Measurements from ENCODE around the gene SLC2A5.
"Not testable (repeated sequence)": the region's sequence is repeated elsewhere in the genome, so short reads cannot be mapped to it uniquely, and the experiment has no call there.

The SLC2A5 gene

DNA sequence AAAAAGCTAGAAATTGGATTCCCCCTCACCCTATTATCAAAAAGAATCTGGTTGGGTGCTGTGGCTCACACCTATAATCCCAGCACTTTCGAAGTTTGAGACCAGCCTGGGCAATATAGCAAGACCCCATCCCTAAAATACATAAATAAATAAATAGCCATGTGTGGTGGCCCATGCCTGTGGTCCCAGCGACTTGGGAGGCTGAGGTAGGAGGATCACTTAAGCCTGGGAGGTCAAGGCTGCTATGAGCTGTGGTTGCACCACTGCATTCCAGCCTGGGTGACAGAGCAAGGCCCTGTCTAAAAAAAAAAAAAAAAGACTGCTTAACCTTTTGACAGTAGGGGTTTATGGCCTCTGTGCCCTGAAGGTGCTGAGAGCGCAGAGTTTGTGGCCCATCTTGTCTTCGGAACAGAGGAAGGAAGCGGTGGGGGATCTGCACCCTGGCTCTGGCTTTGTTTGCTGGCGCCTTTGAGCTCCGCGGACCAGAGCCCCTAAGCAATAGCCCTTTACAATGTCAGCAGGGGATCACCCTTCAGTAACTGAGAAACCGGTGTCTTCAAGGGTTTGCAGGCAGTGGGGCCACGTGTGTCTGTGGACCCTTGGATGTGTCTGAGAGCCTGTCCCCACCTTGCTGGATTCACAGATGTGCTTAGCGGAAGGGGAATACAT lies 65.3 kb downstream of the SLC2A5 start:
- no peak for DNase-seq

DNA sequence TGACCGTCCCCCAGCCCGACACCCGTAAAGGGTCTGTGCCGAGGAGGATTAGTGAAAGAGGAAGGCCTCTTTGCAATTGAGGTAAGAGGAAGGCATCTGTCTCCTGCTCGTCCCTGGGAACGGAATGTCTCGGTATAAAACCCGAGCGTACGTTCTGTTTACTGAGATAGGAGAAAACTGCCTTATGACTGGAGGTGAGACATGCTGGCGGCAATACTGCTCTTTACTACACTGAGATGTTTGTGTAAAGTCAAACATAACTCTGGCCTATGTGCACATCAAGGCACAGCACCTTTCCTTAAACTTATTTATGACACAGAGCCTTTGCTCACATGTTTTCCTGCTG lies 67.2 kb downstream of the SLC2A5 start:
- not testable (repeated sequence) for DNase-seq

DNA sequence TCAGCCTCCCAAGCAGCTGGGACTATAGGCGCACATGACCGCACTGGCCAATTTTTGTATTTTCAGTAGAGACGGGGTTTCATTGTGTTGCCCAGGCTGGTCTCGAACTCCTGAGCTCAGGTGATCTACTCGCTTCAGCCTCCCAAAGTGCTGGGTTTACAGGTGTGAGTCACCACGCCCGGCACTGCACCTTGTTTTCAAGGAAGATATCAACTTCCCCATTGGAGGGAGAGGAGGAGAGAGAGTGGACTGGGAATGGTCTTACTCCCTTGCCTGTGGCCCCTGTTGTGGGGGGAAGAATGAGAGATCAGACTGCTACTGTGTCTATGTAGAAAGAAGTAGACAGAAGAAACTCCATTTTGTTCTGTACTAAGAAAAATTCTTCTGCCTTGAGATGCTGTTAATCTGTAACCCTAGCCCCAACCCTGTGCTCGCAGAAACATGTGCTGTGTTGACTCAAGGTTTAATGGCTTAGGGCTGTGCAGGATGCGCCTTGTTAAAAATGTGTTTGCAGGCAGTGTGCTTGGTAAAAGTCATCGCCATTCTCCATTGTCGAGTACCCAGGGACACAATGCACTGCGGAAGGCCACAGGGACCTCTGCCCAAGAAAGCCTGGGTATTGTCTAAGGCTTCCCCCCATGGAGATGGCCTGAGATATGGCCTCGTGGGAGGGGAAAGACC lies 67.8 kb downstream of the SLC2A5 start:
- DNase-seq: not testable (repeated sequence)

DNA sequence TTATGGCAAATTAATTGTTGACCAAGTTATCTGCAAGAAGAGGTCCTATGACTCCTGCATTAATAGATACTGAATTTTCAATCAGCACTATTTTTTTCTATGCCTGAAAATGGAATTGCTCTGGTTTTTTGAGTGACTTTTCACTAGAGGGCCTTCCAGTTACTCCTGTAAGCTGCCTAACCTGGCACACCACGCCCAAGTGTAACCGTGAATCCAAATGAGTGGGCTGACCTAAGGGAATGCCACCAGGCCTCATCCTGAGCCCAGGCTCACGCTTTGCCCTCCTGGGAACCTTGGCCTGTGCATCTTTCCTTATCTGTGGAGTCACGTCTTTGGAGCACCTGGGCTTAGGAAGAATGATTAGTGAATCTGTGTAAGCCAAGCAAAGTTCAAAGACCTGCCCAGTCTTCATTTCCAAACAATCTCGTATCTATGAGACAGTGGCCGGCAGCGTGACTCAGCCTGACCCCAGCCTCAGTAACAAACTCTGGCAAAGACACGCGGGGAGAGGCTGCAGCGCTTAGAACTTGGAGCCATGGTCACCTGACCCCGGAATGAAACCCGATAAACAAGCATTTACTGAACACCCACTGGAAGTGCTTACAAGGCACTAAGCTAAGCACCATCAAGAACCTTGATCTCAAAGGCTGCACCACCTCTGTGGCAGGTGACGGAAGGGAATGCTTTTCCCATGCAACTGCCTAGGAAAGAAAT lies 75.3 kb downstream of the SLC2A5 start:
- DNase-seq: not testable (repeated sequence)

DNA sequence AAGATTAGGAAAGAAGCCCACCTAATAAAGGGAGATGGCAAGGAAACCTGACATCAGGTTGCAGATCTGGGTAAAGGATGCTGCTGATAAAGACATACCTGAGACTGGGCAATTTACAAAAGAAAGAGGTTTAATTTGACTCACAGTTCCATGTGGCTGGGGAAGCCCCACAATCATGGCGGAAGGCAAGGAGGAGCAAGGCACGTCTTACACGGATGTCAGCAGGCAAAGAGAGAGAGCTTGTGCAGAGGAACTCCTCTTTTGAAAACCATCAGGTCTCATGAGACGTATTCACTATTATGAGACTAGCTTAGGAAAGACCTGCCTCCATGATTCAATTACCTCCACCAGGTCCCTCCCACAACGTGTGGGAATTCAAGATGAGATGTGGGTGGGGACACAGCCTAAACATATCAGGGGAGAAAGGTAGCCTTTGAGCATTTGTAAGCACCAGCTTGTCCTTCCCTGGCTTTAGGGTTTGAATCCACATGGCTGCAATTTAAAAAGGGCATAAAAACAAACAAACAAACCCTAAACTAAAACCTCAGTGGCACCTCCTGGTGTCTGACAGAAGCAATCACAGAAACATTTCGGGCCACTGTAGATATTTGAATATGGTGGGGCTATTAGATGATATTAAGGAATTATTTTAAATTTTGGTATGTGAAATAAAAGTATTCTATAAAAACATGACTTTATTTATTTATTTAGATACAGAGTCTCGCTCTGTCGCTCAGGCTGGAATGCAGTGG lies 76.3 kb downstream of the SLC2A5 start:
- DNase-seq: no peak

DNA sequence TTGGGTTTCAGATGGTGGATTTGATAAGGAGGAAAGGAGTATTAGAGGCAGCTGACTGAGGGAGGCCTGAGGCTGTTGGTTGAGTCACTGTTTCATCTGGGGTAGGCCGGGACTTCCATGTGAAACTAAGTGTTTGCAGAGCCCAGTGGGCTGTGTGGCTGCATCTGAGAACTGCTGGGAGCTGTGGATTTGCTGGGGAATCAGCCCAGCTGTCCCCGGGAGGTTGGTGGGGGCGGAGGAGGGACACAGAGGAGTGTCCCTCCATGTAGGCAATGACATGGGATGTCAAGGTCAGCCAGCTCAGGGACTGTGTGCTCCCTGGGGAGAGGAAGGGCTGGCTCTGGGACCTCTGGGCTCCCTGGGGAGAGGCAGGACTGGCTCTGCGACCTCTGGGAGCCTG lies 79.6 kb downstream of the SLC2A5 start:
- DNase-seq: no peak

DNA sequence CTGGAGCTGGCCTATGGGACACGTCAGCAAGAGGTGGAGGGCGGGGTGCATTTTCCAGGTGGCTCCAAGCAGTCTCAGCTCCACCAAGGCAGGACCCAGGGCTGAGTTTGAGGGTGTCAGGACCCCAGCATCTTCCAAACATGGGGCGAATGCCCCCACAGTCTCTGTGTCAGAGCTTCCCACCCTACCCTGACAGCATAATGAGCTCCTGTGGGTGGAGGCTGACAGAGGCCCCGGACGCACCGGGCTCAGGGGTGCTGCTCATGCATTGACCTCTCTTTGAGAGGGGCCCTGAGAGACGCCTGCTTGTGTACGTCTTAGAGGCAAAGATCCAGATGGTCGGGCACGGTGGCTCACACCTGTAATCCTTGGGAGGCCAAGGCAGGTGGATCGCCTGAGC lies 80.4 kb downstream of the SLC2A5 start:
- no peak for DNase-seq

DNA sequence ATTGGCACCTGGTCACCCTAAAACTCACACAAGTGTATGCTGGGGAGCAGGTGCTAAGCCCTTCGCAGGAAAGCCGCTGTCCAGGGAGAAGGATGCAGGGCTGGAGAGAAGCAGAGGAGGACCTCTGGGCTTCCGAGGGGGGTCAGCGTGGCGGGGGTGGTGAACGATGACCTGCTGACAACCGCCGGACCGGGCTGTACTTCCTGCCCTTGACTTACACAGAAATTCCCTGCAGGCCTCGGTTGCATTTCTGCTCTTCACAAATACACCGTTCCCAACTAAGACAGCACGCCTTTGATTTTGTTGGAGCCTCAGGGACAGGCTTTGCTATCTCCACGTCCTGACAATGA lies 80.8 kb downstream of the SLC2A5 start:
- no peak for DNase-seq

DNA sequence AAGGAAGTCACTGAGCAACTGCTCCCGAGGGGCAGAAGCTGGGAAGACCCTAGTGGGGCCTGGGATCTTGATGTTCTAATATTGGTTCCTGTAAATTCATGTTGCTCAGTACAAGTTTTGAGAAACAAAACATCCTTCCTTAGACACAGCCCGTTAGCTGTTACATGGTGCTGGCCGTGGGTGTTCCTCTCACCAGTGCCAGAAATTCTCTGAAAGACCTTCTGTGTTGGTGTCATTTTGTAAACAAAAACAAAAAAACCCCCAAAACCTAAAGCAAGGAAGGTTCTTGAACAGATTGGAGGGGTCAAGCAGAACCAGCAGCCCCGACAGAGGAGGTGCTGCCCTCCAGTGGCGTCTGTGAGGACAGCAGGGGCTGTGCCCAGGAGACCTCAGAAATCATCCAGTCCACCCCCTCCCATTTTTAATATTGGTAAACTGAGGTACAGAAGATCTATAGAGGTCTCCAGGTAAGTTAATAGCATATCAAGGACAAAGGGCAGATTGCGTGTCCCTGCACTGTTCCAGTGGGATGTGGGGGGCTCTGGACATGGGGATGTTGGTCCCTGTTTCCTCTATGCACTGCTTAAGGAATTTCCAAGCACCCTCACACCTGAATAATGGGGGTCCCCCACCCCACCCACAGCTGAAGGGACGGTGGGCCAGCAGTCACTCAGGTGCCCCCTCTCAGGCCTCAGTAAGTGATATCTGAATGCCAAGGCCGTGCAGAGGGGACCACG lies 81.4 kb downstream of the SLC2A5 start:
- no peak for DNase-seq

DNA sequence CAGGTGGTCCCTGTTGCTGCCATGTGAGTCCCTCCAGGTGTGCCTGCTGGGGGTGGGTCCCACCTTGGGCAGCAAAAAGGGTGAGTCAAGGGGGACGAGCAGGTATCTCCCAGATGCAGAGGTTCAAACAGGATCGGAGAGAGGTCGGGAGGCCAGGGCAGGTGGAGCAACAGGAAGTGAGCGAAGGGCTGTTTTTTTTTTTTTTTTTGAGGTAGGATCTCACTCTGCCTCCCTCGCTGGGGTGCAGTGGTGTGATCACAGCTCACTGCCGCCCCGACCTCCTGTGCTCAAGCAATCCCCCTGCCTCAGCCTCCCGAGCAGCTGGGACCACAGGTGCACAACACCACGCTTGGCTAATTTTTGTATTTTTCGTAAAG lies 82.6 kb downstream of the SLC2A5 start:
- DNase-seq: no peak

DNA sequence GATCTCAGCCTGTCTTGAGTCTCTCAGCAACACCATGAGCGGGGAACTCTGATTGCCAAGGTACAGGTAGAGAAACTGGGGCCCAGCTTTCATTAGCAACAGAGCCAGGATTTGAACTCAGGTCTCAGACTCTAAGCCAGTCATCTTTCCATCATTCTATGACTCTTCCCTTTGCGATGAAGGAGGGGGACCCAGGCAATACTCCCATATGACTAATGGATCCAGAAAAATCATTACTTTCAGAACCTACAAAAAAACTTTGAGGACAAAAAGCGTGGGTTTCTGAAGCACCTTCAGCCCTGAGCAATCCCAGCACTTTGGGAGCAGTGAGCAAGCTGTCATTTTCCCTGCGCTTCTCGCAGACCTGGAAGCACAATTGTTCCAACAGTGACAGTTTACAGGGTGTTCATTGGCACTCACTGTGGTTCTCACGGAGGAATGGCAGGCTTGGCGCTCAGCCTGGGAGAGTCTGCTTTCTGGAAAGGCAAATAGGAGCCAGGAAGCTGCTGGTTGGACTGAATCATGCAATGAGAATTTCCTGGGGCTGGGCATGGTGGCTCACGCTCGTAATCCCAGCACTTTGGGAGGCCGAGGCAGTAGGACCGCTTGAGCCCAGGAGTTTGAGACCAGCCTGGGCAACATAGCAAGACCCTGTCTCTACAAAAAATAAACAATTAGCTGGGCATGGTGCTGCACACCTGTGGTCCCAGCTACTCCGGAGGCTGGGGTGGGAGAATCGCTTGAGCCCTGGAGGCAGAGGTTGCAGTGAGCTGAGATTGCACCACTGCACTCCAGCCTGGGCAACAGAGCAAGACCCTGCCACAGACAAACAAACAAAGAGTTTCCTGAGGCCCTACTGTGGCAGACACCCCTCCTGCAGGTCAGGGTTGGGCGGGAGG lies 83.3 kb downstream of the SLC2A5 start:
- DNase-seq: no peak
